Activated B cell treated with CpG ODN at 0.5 μM for 24 hours (primary cell): ENCODE data around the gene CAMSAP2. TPM values are rescaled to one million over a fixed set of nuclear protein-coding genes. Genes with fewer than 3 reads are reported as not detected.
"Not testable (repeated sequence)": the region's sequence is repeated elsewhere in the genome, so short reads cannot be mapped to it uniquely, and the experiment has no call there.

Source experiments
- ATAC-seq: fragments of 200-7000 bp; cut with Tn5 transposase; one replicate; pipeline ENCODE4 v1.10.0; 2021; ENCODE audit warnings: low read depth, mild to moderate bottlenecking, moderate library complexity
- CTCF ChIA-PET: fragments of 350-600 bp; sonication (Branson Sonifier 250); formaldehyde crosslinking; loops from one replicate; lab custom pipeline; 2021; ENCODE audit warnings: antibody characterized with exemption; lab: Charles Lee
- POLR2A ChIA-PET: fragments of 350-600 bp; sonication (Branson Sonifier 250); formaldehyde crosslinking; loops from one replicate; lab custom pipeline; 2021; ENCODE audit warnings: antibody characterized with exemption; lab: Charles Lee
- DNase-seq: peaks from one replicate; pipeline ENCODE4 v3.0.0; 2022
- H3K27ac Mint-ChIP-seq: one replicate; pipeline ENCODE4 v1.8.0; 2020; ENCODE audit warnings: mixed read lengths
- H3K27me3 Mint-ChIP-seq: one replicate; pipeline ENCODE4 v1.8.0; 2021; ENCODE audit warnings: mixed read lengths
- H3K36me3 Mint-ChIP-seq: one replicate; pipeline ENCODE4 v1.8.0; 2021; ENCODE audit warnings: low read depth, mixed read lengths
- H3K4me1 Mint-ChIP-seq: one replicate; pipeline ENCODE4 v1.8.0; 2021; ENCODE audit warnings: mixed read lengths
- H3K4me3 Mint-ChIP-seq: one replicate; pipeline ENCODE4 v1.8.0; 2020; ENCODE audit warnings: mild to moderate bottlenecking, mixed read lengths
- H3K9me3 Mint-ChIP-seq: one replicate; pipeline ENCODE4 v1.8.0; 2020; ENCODE audit warnings: mixed read lengths
- CTCF ChIP-seq: fragments of 200-600 bp; IDR thresholded peaks from one replicate; pipeline ENCODE4 v1.8.0; 2022; ENCODE audit warnings: antibody characterized with exemption, mild to moderate bottlenecking
- intact Hi-C: fragments of 100-400 bp; cut with micrococcal nuclease; formaldehyde crosslinking; loops from one replicate; pipeline ENCODE4 v1.15.1; 2024
- total RNA-seq: library from RNA; stranded (reverse); gene quantifications from 2 replicates; pipeline ENCODE4 v1.2.3, GENCODE V29; 2022

The CAMSAP2 gene
- total RNA-seq, 1 donor from 2014 or later = 0.86 TPM

DNA sequence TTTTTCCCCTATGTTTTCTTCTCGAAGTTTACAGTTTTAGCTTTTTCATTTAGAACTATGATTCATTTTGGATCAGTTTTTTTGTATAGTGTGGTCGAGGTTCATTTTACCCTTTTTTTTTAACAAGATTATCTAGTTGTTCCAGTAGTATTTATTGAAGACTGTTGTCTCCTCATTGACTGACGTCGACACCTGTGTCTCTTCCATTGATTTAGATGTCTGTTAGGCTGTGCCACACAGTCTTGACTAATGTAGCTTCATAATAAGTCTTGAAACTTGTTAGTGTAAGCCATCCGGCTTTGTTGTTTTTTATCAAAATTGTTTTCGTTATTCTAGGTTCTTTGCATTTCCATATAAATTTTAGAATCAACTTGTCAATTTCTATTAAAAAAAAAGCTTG, 45.2 kb downstream of the CAMSAP2 start:
- POLR2A ChIA-PET = no interaction called here
- intact Hi-C loops = no loop called here
- Mint-ChIP-seq H3K9me3 (no peaks in the 10 kb centered on the region), H3K27ac (no peak overlapping the region), H3K36me3 (no peaks in the 10 kb centered on the region), H3K4me3 (no peak overlapping the region), H3K27me3 (peaks cover 4% of the 10 kb centered on the region), H3K4me1 (peaks cover 4% of the 10 kb centered on the region)
- no peak for TF ChIP-seq CTCF
- ATAC-seq = no peak
- DNase-seq = no peak
- CTCF ChIA-PET = no interaction called here

GRCh38 chr1:200784576-200784975, 45.9 kb downstream of the CAMSAP2 start:
- H3K27ac Mint-ChIP-seq = no peak overlapping the region
- intact Hi-C loops = no loop called here
- TF ChIP-seq CTCF = no peak
- no peak overlapping the region for H3K4me3 Mint-ChIP-seq
- H3K27me3 Mint-ChIP-seq = peaks cover 4% of the 10 kb centered on the region
- DNase-seq (no peak), ATAC-seq (no peak)
- H3K4me1 Mint-ChIP-seq = peaks cover 4% of the 10 kb centered on the region
- ChIA-PET POLR2A (no interaction called here), CTCF (no interaction called here)
- H3K9me3 Mint-ChIP-seq = no peaks in the 10 kb centered on the region
- H3K36me3 Mint-ChIP-seq = no peaks in the 10 kb centered on the region

GRCh38 chr1:200786788-200787187, 48.1 kb downstream of the CAMSAP2 start:
- ChIA-PET CTCF (no interaction called here), POLR2A (interaction anchor here (0.6 kb wide), 1 partner anchor 894 kb away, joined by 3 read pairs; no protein-coding TSS in a partner anchor)
- peaks cover 8% of the 10 kb centered on the region for H3K27me3 Mint-ChIP-seq
- H3K36me3 Mint-ChIP-seq = no peaks in the 10 kb centered on the region
- no peak for ATAC-seq
- H3K4me1 Mint-ChIP-seq = no peaks in the 10 kb centered on the region
- DNase-seq = no peak
- H3K9me3 Mint-ChIP-seq = no peaks in the 10 kb centered on the region
- H3K4me3 Mint-ChIP-seq = no peak overlapping the region
- no peak overlapping the region for H3K27ac Mint-ChIP-seq
- intact Hi-C loops = no loop called here
- TF ChIP-seq CTCF = no peak

DNA sequence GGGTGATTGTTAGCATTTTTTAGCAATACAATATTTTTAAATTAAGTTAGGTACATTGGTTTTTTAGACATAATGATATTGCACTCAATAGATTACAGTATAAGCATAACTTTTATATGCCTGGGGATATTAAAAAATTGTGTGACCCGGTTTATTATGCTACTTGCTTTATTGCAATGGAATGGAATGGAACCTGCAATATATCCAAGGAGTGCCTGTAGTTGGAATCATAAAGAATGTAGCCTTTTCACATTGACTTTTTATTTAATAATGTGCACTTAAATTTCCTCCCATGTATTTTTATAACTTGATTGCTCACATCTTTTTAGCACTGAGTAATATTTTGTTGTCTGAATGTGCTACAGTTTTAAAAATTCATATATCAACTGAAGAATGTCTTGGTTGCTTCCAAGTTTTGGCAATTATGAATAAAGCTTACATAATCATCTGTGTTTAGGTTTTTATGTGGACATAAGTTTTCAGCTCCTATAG, 49.2 kb downstream of the CAMSAP2 start:
- DNase-seq = no peak
- Mint-ChIP-seq H3K4me1 (no peaks in the 10 kb centered on the region), H3K4me3 (no peak overlapping the region), H3K9me3 (no peaks in the 10 kb centered on the region), H3K36me3 (no peaks in the 10 kb centered on the region), H3K27me3 (peaks cover 8% of the 10 kb centered on the region), H3K27ac (no peak overlapping the region)
- ATAC-seq = no peak
- intact Hi-C loops = no loop called here
- no peak for TF ChIP-seq CTCF
- POLR2A ChIA-PET = no interaction called here
- CTCF ChIA-PET = no interaction called here

DNA sequence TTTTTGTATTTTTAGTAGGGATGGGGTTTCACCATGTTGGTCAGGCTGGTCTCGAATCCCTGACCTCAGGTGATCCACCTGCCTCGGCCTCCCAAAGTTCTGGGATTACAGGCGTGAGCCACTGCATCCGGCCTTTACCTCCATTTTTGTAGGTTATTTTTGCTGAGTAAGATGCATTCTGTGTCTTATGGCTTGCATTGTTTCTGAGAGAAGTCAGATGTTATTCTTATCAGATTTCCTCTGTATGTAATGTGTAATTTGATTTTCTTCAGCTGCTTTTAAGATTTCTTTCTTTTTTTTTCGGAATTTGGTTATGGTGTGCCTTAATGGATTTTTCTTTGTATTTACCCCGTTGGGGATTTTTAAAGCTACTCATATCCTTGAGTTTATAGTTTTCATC, 52.3 kb downstream of the CAMSAP2 start:
- DNase-seq, H3K36me3 Mint-ChIP-seq, H3K4me1 Mint-ChIP-seq, H3K27ac Mint-ChIP-seq, intact Hi-C loops, ATAC-seq, H3K9me3 Mint-ChIP-seq, H3K4me3 Mint-ChIP-seq, H3K27me3 Mint-ChIP-seq, CTCF ChIA-PET: not testable (repeated sequence)
- POLR2A ChIA-PET = interaction anchor here (0.7 kb wide), 1 partner anchor 13 kb away, joined by 4 read pairs; no protein-coding TSS in a partner anchor

DNA sequence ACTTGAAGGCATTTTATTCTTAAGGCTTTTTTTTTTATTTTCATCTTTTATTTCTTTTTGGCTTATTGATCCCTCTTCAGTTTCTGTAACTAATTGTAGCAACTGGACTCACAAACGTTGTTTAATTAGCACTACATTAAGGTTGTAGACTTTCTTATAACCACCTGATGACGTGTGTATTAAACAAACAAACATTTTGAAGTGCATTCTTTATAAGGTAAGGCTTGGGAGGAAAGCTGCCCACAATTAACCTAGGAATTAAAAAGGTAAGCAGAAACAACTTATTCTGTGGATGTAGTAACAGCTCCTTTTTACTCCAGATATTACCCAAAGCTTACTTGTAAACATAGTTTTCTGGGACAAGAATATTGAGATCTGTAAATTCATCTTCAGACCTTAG, 55.0 kb downstream of the CAMSAP2 start:
- Mint-ChIP-seq H3K27me3 (peaks cover 8% of the 10 kb centered on the region), H3K9me3 (no peaks in the 10 kb centered on the region), H3K4me3 (no peak overlapping the region), H3K27ac (no peak overlapping the region), H3K4me1 (no peaks in the 10 kb centered on the region), H3K36me3 (no peaks in the 10 kb centered on the region)
- no peak for ATAC-seq
- POLR2A ChIA-PET = no interaction called here
- DNase-seq = no peak
- CTCF ChIA-PET = interaction anchor here (1.1 kb wide), 1 partner anchor 172 kb away, joined by 5 read pairs; no protein-coding TSS in a partner anchor
- no peak for TF ChIP-seq CTCF
- intact Hi-C loops = no loop called here
